ENCODE results near the gene DBNL.

The DBNL gene

DNA sequence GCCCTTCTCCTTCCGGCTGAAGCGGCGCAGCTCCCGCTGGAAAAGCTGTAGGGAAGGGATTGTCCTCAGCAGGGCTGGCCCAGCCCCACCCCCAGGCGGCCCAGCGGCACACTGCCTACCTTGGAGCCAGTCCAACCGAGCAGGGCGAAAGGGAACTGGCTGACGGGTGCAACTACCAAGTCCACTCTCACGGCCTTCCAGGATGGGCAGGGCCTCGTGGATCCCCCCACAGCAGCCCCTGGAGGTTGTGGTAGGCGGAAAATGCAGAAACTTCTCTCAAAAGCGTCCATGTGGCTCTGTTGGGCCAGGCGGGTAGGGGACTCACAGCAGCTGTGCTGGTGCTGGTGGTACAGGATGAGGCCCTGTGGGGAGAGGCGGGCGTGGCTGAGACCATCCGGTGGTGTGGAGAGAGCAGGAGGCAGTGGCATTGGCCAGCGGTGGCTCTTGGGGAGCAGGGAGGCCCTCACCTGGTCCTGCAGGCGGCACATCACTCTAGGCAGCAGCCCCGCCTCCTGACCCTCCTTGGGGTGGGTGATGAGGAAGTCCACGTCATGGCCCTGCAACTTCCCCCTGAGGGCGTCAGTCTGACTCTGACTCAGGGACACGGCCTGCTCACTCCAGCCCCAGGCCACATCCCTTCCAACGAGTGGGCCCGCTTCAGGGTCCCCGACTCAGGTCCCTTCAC lies 29.3 kb downstream of the DBNL start:
- FAIRE-seq (no peak), DNase-seq (ENCODE audit: insufficient read length, low spot score) (no peak)
- no peak for TF ChIP-seq CTCF (IDR thresholded peaks at IDR 0.05; ENCODE audit: insufficient read depth, missing control alignments)

DNA sequence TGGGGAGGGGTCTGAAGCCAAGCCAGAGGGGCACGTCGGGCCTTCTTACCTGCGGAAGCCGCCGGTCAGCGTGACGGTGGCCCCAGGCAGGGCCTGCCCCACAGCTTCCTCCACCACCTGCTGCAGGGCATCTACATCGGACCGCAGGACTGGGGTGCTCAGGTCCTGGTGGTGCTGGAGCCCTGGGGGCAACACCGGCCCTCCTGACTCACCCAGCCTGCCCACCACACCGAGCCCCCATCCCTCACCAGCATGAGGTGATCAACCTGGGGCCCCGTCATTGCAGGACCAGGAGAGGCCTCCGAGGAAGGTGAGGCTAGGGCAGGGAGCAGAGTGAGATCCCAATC lies 29.8 kb downstream of the DBNL start:
- DNase-seq (ENCODE audit: insufficient read length, low spot score): no peak
- TF ChIP-seq CTCF (IDR thresholded peaks at IDR 0.05; ENCODE audit: insufficient read depth, missing control alignments): no peak
- FAIRE-seq: no peak

GRCh38 chr7:44075296-44076075 lies 31.0 kb downstream of the DBNL start:
- no peak for TF ChIP-seq CTCF (IDR thresholded peaks at IDR 0.05; ENCODE audit: insufficient read depth, missing control alignments)
- no peak for FAIRE-seq

DNA sequence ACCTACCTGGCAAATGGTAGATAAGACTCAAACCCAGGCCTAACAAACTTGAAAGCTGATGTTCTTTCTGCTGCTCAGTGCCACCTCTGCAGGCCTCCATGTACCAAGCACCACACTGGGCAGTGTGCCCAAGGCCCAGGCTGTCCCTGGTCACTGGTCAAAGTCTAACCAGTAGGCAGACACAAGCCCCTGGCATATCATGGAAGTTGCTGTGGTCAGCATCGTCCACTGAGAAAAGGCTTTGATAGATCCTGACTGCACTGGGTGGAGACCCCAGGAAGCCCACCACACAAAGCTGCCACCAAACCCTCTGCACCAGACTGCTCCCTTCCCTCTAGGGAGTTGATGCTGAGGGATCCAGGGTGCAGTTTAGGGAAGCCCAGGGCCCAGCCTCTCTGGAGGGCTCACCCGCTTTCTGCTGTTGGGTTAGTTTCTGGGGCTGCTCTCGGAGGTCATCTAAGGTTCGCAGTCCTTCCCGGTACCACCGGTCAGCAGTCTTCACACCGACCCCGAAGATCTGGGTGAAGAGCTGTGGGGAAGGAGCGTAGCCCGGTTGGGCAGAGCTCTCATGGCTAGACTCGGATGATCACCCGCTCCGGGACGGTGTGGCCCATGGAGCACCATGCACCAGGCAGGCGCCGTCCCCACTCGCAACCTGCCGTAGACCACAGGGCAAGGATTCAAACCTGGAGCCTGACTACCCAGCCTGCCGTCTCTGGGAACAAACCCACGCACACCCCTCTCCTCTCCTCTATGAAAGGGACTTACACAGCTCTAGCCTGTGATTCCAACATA lies 31.8 kb downstream of the DBNL start:
- DNase-seq (ENCODE audit: insufficient read length, low spot score): no peak
- FAIRE-seq: no peak
- TF ChIP-seq CTCF (IDR thresholded peaks at IDR 0.05; ENCODE audit: insufficient read depth, missing control alignments): no peak

More at GRCh38 chr7:44075296-44076075, 31.0 kb downstream of the DBNL start:
- no peak for DNase-seq (ENCODE audit: insufficient read length, low spot score)

GRCh38 chr7:44077061-44077460 lies 32.6 kb downstream of the DBNL start:
- TF ChIP-seq CTCF (IDR thresholded peaks at IDR 0.05; ENCODE audit: insufficient read depth, missing control alignments): no peak
- DNase-seq (ENCODE audit: insufficient read length, low spot score) (no peak), FAIRE-seq (no peak)

GRCh38 chr7:44077681-44078091 lies 33.2 kb downstream of the DBNL start:
- no peak for TF ChIP-seq CTCF (IDR thresholded peaks at IDR 0.05; ENCODE audit: insufficient read depth, missing control alignments)
- no peak for FAIRE-seq
- no peak for DNase-seq (ENCODE audit: insufficient read length, low spot score)
